Cardiac fibroblast (primary cell): Measurements from ENCODE around the gene RTP2.

ENCODE experiments used
- DNase-seq, 2 donors: peaks; one replicate each; pipeline versions ENCODE4 v3.0.0 to v3.0.0-alpha.2; 2010; ENCODE audit warnings: low read depth in 2 of 2
- H3K4me3 ChIP-seq, 2 donors: replicated peaks in 1 of 2; 1 replicate in 1 of 2; 2 replicates in 1 of 2; pipeline ENCODE4 v1.5.1; 2011; ENCODE audit warnings: low read depth in 2 of 2, low read length in 2 of 2, mild to moderate bottlenecking in 2 of 2, moderate library complexity in 1 of 2
- CTCF ChIP-seq: IDR thresholded peaks from one replicate; pipeline ENCODE4 v1.5.1; 2011; ENCODE audit warnings: low read depth, mild to moderate bottlenecking, low read length, inconsistent platforms

The RTP2 gene

GRCh38 chr3:187738071-187738330, 35.6 kb upstream of the RTP2 start:
- peak overlapping the region; percentile 48 to 52 for H3K4me3 ChIP-seq
- DNase-seq, result no peak
- TF ChIP-seq CTCF, result no peak

- peak overlapping the region; percentile 48 to 52 for H3K4me3 ChIP-seq
- DNase-seq, result peak; percentile 78 to 86
- TF ChIP-seq CTCF, result peak; percentile 25
Observed at GRCh38 chr3:187737368-187738070, 35.2 kb upstream of the RTP2 start.

- no peak for DNase-seq
- peak overlapping the region; percentile 48 to 52 for H3K4me3 ChIP-seq
- TF ChIP-seq CTCF, result no peak
Observed at GRCh38 chr3:187737006-187737367, 34.6 kb upstream of the RTP2 start.

- peak; percentile 68 to 92 for DNase-seq
- H3K4me3 ChIP-seq, result peak overlapping the region in 1 of 2 donors; percentile 52
- TF ChIP-seq CTCF, result no peak
Observed at GRCh38 chr3:187736418-187736871, 34.1 kb upstream of the RTP2 start.

GRCh38 chr3:187735837-187736236, 33.5 kb upstream of the RTP2 start:
- no peak overlapping the region for H3K4me3 ChIP-seq
- peak in 1 of 2 donors; percentile 46 for DNase-seq
- TF ChIP-seq CTCF, result no peak

GRCh38 chr3:187735383-187735782, 33.0 kb upstream of the RTP2 start:
- TF ChIP-seq CTCF, result no peak
- no peak for DNase-seq
- H3K4me3 ChIP-seq, result no peak overlapping the region

- TF ChIP-seq CTCF, result no peak
- H3K4me3 ChIP-seq, result no peak overlapping the region
- DNase-seq, result no peak
Observed at GRCh38 chr3:187734841-187735240, 32.5 kb upstream of the RTP2 start.
